ENCODE measurements around the gene PIEZO2. TPM values are rescaled to one million over a fixed set of nuclear protein-coding genes. Genes with fewer than 3 reads are reported as not detected.

PIEZO2 gene
- total RNA-seq, 1 donor from 2014 or later, result 4.2 TPM

DNA sequence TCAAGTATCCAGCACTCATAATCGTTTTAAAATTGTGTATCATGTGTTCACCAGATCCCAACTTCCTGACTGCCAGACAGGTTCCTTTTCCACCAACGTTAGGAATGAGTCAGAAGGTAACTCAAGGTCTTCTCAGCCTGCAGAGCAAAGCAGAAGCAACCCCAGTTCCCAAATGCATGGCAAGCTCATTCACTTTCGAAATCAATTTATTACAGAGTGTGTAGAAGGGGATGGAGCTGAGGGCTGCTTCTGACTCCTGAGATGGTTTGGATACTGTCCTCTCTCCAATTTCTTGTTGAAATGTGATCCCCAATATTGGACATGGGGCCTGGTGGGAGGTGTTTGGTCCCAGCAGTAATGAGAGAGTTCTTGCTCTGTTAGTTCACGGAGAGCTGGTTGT lies 114.5 kb downstream of the PIEZO2 start:
- H3K4me3 Mint-ChIP-seq, result no peak overlapping the region
- H3K27me3 Mint-ChIP-seq (ENCODE audit: insufficient read depth, low read depth), result no peaks in the 10 kb centered on the region
- H3K9me3 Mint-ChIP-seq, result no peaks in the 10 kb centered on the region
- H3K27ac Mint-ChIP-seq, result no peak overlapping the region
- H3K9me3 ChIP-seq (ENCODE audit: low read depth), result no peaks in the 10 kb centered on the region
- H3K4me1 Mint-ChIP-seq, result no peaks in the 10 kb centered on the region
- no peak for DNase-seq (ENCODE audit: low spot score)
- no peaks in the 10 kb centered on the region for H3F3A ChIP-seq (ENCODE audit: low read depth)
- no peaks in the 10 kb centered on the region for H3K27me3 ChIP-seq
- H3K36me3 ChIP-seq, result no peaks in the 10 kb centered on the region
- no peaks in the 10 kb centered on the region for H3K79me2 ChIP-seq (ENCODE audit: low read depth)
- no peak overlapping the region for H3K27ac ChIP-seq
- no peak overlapping the region for H3K4me2 ChIP-seq
- H2AFZ ChIP-seq (replicated peaks), result no peak overlapping the region
- H3K9ac ChIP-seq, result no peak overlapping the region
- H3K4me1 ChIP-seq, result no peaks in the 10 kb centered on the region
- no peaks in the 10 kb centered on the region for H4K20me1 ChIP-seq (ENCODE audit: low read depth)
- TF ChIP-seq EZH2phosphoT487 (IDR thresholded peaks at IDR 0.05) (no peak), EZH2 (IDR thresholded peaks at IDR 0.05) (no peak)
- TF ChIP-seq, protein P1, sequence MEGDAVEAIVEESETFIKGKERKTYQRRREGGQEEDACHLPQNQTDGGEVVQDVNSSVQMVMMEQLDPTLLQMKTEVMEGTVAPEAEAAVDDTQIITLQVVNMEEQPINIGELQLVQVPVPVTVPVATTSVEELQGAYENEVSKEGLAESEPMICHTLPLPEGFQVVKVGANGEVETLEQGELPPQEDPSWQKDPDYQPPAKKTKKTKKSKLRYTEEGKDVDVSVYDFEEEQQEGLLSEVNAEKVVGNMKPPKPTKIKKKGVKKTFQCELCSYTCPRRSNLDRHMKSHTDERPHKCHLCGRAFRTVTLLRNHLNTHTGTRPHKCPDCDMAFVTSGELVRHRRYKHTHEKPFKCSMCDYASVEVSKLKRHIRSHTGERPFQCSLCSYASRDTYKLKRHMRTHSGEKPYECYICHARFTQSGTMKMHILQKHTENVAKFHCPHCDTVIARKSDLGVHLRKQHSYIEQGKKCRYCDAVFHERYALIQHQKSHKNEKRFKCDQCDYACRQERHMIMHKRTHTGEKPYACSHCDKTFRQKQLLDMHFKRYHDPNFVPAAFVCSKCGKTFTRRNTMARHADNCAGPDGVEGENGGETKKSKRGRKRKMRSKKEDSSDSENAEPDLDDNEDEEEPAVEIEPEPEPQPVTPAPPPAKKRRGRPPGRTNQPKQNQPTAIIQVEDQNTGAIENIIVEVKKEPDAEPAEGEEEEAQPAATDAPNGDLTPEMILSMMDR (IDR thresholded peaks at IDR 0.05), result no peak
- no peaks in the 10 kb centered on the region for H3K36me3 Mint-ChIP-seq
- H3K4me3 ChIP-seq, result no peak overlapping the region

DNA sequence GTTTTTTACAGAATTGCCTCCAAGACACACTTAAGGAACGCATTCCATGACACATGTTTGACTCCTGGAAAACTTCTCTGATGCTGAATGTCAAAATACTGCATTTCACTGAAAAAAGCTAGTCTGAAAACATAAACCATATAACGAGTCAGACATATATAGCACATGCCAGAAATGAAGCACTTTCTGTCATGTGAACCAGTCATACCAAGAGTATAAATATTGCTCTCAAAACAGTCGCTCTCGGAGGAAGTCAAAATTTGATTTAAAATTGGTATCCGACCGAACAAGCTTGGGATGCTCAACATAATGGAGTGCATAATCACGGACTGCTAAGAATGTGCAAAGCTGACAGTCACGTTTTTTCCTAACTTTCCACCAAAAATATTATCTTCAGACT lies 115.9 kb downstream of the PIEZO2 start:
- Histone ChIP-seq H3K9me3 (ENCODE audit: low read depth) (no peaks in the 10 kb centered on the region), H3K4me1 (no peaks in the 10 kb centered on the region)

GRCh38 chr18:11031966-11032365 lies 117.4 kb downstream of the PIEZO2 start:
- no peak overlapping the region for H3K4me3 Mint-ChIP-seq
- H3K27me3 Mint-ChIP-seq (ENCODE audit: insufficient read depth, low read depth), result no peaks in the 10 kb centered on the region

More for the DNA sequence above, 115.9 kb downstream of the PIEZO2 start:
- Mint-ChIP-seq H3K27ac (no peak overlapping the region), H3K36me3 (no peaks in the 10 kb centered on the region), H3K4me1 (no peaks in the 10 kb centered on the region), H3K27me3 (ENCODE audit: insufficient read depth, low read depth) (no peaks in the 10 kb centered on the region), H3K9me3 (peaks cover 2% of the 10 kb centered on the region), H3K4me3 (no peak overlapping the region)
- DNase-seq (ENCODE audit: low spot score), result no peak
- Histone ChIP-seq H3K4me3 (no peak overlapping the region), H2AFZ (replicated peaks) (no peak overlapping the region), H3K4me2 (no peak overlapping the region), H3K9ac (no peak overlapping the region), H3K79me2 (ENCODE audit: low read depth) (no peaks in the 10 kb centered on the region), H3K36me3 (no peaks in the 10 kb centered on the region), H3F3A (ENCODE audit: low read depth) (no peaks in the 10 kb centered on the region), H3K27ac (no peak overlapping the region), H3K27me3 (no peaks in the 10 kb centered on the region), H4K20me1 (ENCODE audit: low read depth) (no peaks in the 10 kb centered on the region)
- TF ChIP-seq, protein P1 (IDR thresholded peaks at IDR 0.05), result no peak
- no peak for TF ChIP-seq EZH2 (IDR thresholded peaks at IDR 0.05)
- TF ChIP-seq EZH2phosphoT487 (IDR thresholded peaks at IDR 0.05), result no peak

More at GRCh38 chr18:11031966-11032365, 117.4 kb downstream of the PIEZO2 start:
- H3K4me2 ChIP-seq, result no peak overlapping the region
- no peaks in the 10 kb centered on the region for H3K36me3 ChIP-seq
- H3K79me2 ChIP-seq (ENCODE audit: low read depth), result no peaks in the 10 kb centered on the region
- Mint-ChIP-seq H3K4me1 (no peaks in the 10 kb centered on the region), H3K27ac (no peak overlapping the region), H3K9me3 (peaks cover 2% of the 10 kb centered on the region), H3K36me3 (no peaks in the 10 kb centered on the region)
- no peak overlapping the region for H3K4me3 ChIP-seq
- H3K9me3 ChIP-seq (ENCODE audit: low read depth), result no peaks in the 10 kb centered on the region
- H3F3A ChIP-seq (ENCODE audit: low read depth), result no peaks in the 10 kb centered on the region
- no peak for DNase-seq (ENCODE audit: low spot score)
- no peak overlapping the region for H3K27ac ChIP-seq
- H3K4me1 ChIP-seq, result no peaks in the 10 kb centered on the region
- TF ChIP-seq EZH2phosphoT487 (IDR thresholded peaks at IDR 0.05) (no peak), EZH2 (IDR thresholded peaks at IDR 0.05) (no peak)
- TF ChIP-seq, protein P1 (IDR thresholded peaks at IDR 0.05), result no peak
- no peak overlapping the region for H2AFZ ChIP-seq (replicated peaks)
- no peaks in the 10 kb centered on the region for H3K27me3 ChIP-seq
- H3K9ac ChIP-seq, result no peak overlapping the region
- H4K20me1 ChIP-seq (ENCODE audit: low read depth), result no peaks in the 10 kb centered on the region
